Tibial nerve (tissue), 4 donors: ENCODE measurements around the gene LARP6.

ENCODE experiments used
- EP300 ChIP-seq, 2 donors: sonication (generic); formaldehyde crosslinking; IDR thresholded peaks; one replicate each; pipeline ENCODE4 v1.6.1; 2017; ENCODE audit warnings: antibody characterized with exemption in 2 of 2, mild to moderate bottlenecking in 1 of 2
- POLR2A ChIP-seq, 2 donors: fragments of 450-650 bp; IDR thresholded peaks; one replicate each; pipeline ENCODE4 v1.6.1; 2017; ENCODE audit warnings: antibody characterized with exemption in 2 of 2, mild to moderate bottlenecking in 2 of 2, moderate library complexity in 2 of 2
- TF ChIP-seq, protein P1 (sequence below), 5 experiments: fragments of 200-600 bp in 3 of 5; fragments of 450-650 bp in 2 of 5; sonication (generic) in 3 of 5; IDR thresholded peaks; one replicate each; pipeline ENCODE4 v1.5.1; 2016 to 2019; ENCODE audit warnings: antibody characterized with exemption in 5 of 5, mild to moderate bottlenecking in 3 of 5, moderate library complexity in 2 of 5

DNA sequence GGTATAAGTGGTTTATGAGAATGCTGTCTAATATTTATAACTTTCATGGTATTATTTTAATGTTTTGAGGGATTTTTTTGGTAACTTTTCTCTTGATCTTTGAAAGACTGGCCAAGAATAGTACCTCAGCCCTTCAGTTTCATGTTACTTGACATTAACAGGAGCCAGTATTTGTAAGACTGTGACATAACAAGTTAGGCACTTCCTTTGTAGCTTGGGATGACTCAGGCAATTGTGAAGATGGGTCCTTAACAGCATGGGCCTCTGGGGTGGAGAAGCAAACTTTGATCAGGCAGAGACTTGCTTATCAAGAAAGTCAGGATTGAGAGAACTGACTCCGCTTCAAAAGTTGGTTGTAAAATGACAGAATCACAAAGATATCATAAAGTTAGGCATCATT, 48.1 kb upstream of the LARP6 start:
- TF ChIP-seq, protein P1, sequence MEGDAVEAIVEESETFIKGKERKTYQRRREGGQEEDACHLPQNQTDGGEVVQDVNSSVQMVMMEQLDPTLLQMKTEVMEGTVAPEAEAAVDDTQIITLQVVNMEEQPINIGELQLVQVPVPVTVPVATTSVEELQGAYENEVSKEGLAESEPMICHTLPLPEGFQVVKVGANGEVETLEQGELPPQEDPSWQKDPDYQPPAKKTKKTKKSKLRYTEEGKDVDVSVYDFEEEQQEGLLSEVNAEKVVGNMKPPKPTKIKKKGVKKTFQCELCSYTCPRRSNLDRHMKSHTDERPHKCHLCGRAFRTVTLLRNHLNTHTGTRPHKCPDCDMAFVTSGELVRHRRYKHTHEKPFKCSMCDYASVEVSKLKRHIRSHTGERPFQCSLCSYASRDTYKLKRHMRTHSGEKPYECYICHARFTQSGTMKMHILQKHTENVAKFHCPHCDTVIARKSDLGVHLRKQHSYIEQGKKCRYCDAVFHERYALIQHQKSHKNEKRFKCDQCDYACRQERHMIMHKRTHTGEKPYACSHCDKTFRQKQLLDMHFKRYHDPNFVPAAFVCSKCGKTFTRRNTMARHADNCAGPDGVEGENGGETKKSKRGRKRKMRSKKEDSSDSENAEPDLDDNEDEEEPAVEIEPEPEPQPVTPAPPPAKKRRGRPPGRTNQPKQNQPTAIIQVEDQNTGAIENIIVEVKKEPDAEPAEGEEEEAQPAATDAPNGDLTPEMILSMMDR (IDR thresholded peaks at IDR 0.05) = no peak
- no peak for TF ChIP-seq POLR2A (IDR thresholded peaks at IDR 0.05)
- no peak for TF ChIP-seq EP300 (IDR thresholded peaks at IDR 0.05)
